GM23248 (cell line): Measurements from ENCODE around the gene MGAT5. TPM values are rescaled to one million over a fixed set of nuclear protein-coding genes. Genes with fewer than 3 reads are reported as not detected.

Source experiments
- DNase-seq: peaks from one replicate; pipeline ENCODE4 v3.0.0-alpha.2; 2015
- H2AFZ ChIP-seq: fragments of 200-600 bp; sonication (generic); 2 replicates; pipeline ENCODE4 v1.6.1; 2016; ENCODE audit warnings: antibody characterized with exemption
- H3F3A ChIP-seq: fragments of 200-600 bp; sonication (generic); 2 replicates; pipeline ENCODE4 v1.6.1; 2016; ENCODE audit warnings: mild to moderate bottlenecking, antibody characterized with exemption, mixed run types; ENCODE audit not compliant: insufficient read depth
- H3K27ac ChIP-seq: fragments of 200-600 bp; sonication (generic); 2 replicates; pipeline ENCODE4 v1.5.1; 2016; ENCODE audit warnings: mild to moderate bottlenecking
- H3K27me3 ChIP-seq: fragments of 200-600 bp; sonication (generic); replicated peaks from 2 replicates; pipeline ENCODE4 v1.6.1; 2016; ENCODE audit warnings: mild to moderate bottlenecking; ENCODE audit not compliant: insufficient read depth
- H3K36me3 ChIP-seq: fragments of 200-600 bp; sonication (generic); 2 replicates; pipeline ENCODE4 v1.6.1; 2016; ENCODE audit warnings: low read depth, mild to moderate bottlenecking
- H3K4me1 ChIP-seq: fragments of 200-600 bp; sonication (generic); 2 replicates; pipeline ENCODE4 v1.6.1; 2016; ENCODE audit warnings: mild to moderate bottlenecking; ENCODE audit not compliant: insufficient read depth
- H3K4me2 ChIP-seq: fragments of 200-600 bp; sonication (generic); one replicate; pipeline ENCODE4 v1.6.1; 2016; ENCODE audit warnings: mild to moderate bottlenecking; ENCODE audit not compliant: unreplicated experiment
- H3K4me3 ChIP-seq: fragments of 200-600 bp; sonication (generic); 2 replicates; pipeline ENCODE4 v1.5.1; 2016; ENCODE audit warnings: mild to moderate bottlenecking
- H3K79me2 ChIP-seq: fragments of 200-600 bp; sonication (generic); 2 replicates; pipeline ENCODE4 v1.6.1; 2016; ENCODE audit warnings: mild to moderate bottlenecking; ENCODE audit not compliant: insufficient read depth
- H3K9ac ChIP-seq: fragments of 200-600 bp; sonication (generic); 2 replicates; pipeline ENCODE4 v1.6.1; 2016; ENCODE audit warnings: mild to moderate bottlenecking
- H3K9me2 ChIP-seq: fragments of 200-600 bp; sonication (generic); 2 replicates; pipeline ENCODE4 v1.6.1; 2016; ENCODE audit warnings: mixed run types, mild to moderate bottlenecking, moderate library complexity; ENCODE audit not compliant: insufficient read depth
- H3K9me3 ChIP-seq: fragments of 200-600 bp; sonication (generic); one replicate; pipeline ENCODE4 v1.6.1; 2017; ENCODE audit warnings: low read depth
- H4K20me1 ChIP-seq: fragments of 200-600 bp; sonication (generic); 2 replicates; pipeline ENCODE4 v1.6.0; 2016; ENCODE audit not compliant: insufficient read depth
- EZH2 ChIP-seq: fragments of 200-600 bp; sonication (generic); IDR thresholded peaks from 2 replicates; pipeline ENCODE4 v1.6.1; 2018; ENCODE audit warnings: antibody characterized with exemption, mild to moderate bottlenecking; ENCODE audit not compliant: insufficient read depth, poor library complexity, severe bottlenecking
- EZH2phosphoT487 ChIP-seq: fragments of 200-600 bp; sonication (generic); IDR thresholded peaks from 2 replicates; pipeline ENCODE4 v1.6.1; 2018; ENCODE audit warnings: antibody characterized with exemption, moderate library complexity, mild to moderate bottlenecking, low read depth; ENCODE audit not compliant: insufficient read depth
- WGBS, 2 experiments: methylation state at CpG; one replicate each; pipeline ENCODE4 v1.1.6; 2015 to 2017; ENCODE audit warnings: low lambda C conversion rate in 2 of 2, low coverage in 1 of 2; ENCODE audit errors: missing lambda C conversion rate in 2 of 2; 5-methylcytosine and 5-hydroxymethylcytosine counted together
- in situ Hi-C: fragments of 300-500 bp; cut with MboI; formaldehyde crosslinking; loops from 2 replicates; pipeline ENCODE4 v1.15.0; 2020
- polyA plus RNA-seq: library from polyadenylated mRNA; unstranded; fragments of >200 nt; fragmentation: Nextera tagmentation; extraction: Ambion mirVana; gene quantifications from 2 replicates; pipeline ENCODE4 v1.2.1, GENCODE V29; 2016
- total RNA-seq: library from RNA; depleted of rRNA; stranded (reverse); fragments of >200 nt; shearing (Covaris generic); gene quantifications from 2 replicates; pipeline ENCODE4 v1.2.3, GENCODE V29; 2014

MGAT5 gene
- total and polyA plus RNA-seq, 2 experiments from 2014 or later, result 1.8 to 15.9 TPM

- Histone ChIP-seq H3K4me2 (no peak overlapping the region), H3F3A (no peaks in the 10 kb centered on the region), H3K9me2 (no peaks in the 10 kb centered on the region), H3K9ac (no peak overlapping the region), H3K4me1 (no peaks in the 10 kb centered on the region), H3K27me3 (no peaks in the 10 kb centered on the region), H3K36me3 (no peaks in the 10 kb centered on the region), H3K9me3 (no peaks in the 10 kb centered on the region), H3K27ac (no peak overlapping the region), H4K20me1 (no peaks in the 10 kb centered on the region), H3K4me3 (no peak overlapping the region), H3K79me2 (no peaks in the 10 kb centered on the region), H2AFZ (no peak overlapping the region)
- TF ChIP-seq EZH2phosphoT487, result no peak
- no peak for TF ChIP-seq EZH2
- no peak for DNase-seq
- 84 to 85% methylated on average over 10 of the region's 10 CpGs for WGBS, 2 experiments
- in situ Hi-C loops, result no loop called here
Measured at GRCh38 chr2:134359367-134360081, 105.7 kb downstream of the MGAT5 start.

- no peak overlapping the region for H3K4me3 ChIP-seq
- no peaks in the 10 kb centered on the region for H3K4me1 ChIP-seq
- no peak for DNase-seq
- no peaks in the 10 kb centered on the region for H3K27me3 ChIP-seq
- 77 to 81% methylated on average over 10 of the region's 10 CpGs for WGBS, 2 experiments
- H3K9ac ChIP-seq, result no peak overlapping the region
- no peaks in the 10 kb centered on the region for H3K9me2 ChIP-seq
- in situ Hi-C loops, result no loop called here
- no peak overlapping the region for H3K27ac ChIP-seq
- no peak overlapping the region for H3K4me2 ChIP-seq
- no peaks in the 10 kb centered on the region for H3K9me3 ChIP-seq
- no peaks in the 10 kb centered on the region for H3F3A ChIP-seq
- H4K20me1 ChIP-seq, result no peaks in the 10 kb centered on the region
- no peaks in the 10 kb centered on the region for H3K79me2 ChIP-seq
- no peak overlapping the region for H2AFZ ChIP-seq
- no peaks in the 10 kb centered on the region for H3K36me3 ChIP-seq
- TF ChIP-seq EZH2phosphoT487, result no peak
- no peak for TF ChIP-seq EZH2
Measured at GRCh38 chr2:134360745-134361487, 107.0 kb downstream of the MGAT5 start.

GRCh38 chr2:134361648-134362047 is 107.8 kb downstream of the MGAT5 start:
- in situ Hi-C loops, result no loop called here

GRCh38 chr2:134362152-134362668 is 108.3 kb downstream of the MGAT5 start:
- Histone ChIP-seq H3K4me3 (no peak overlapping the region), H3K27me3 (no peaks in the 10 kb centered on the region), H3K4me1 (no peaks in the 10 kb centered on the region), H2AFZ (no peak overlapping the region), H3K79me2 (no peaks in the 10 kb centered on the region), H3K27ac (no peak overlapping the region), H3K4me2 (no peak overlapping the region), H3K9ac (no peak overlapping the region), H4K20me1 (no peaks in the 10 kb centered on the region), H3K36me3 (no peaks in the 10 kb centered on the region), H3K9me3 (no peaks in the 10 kb centered on the region), H3F3A (no peaks in the 10 kb centered on the region), H3K9me2 (no peaks in the 10 kb centered on the region)
- 91 to 95% methylated on average over 1 of the region's 1 CpG for WGBS, 2 experiments
- DNase-seq, result no peak
- in situ Hi-C loops, result no loop called here
- TF ChIP-seq EZH2phosphoT487 (no peak), EZH2 (no peak)

More at GRCh38 chr2:134361648-134362047, 107.8 kb downstream of the MGAT5 start:
- Histone ChIP-seq H3K36me3 (no peaks in the 10 kb centered on the region), H3K9ac (no peak overlapping the region), H3K27ac (no peak overlapping the region), H3K27me3 (no peaks in the 10 kb centered on the region), H3K4me3 (no peak overlapping the region), H3K4me2 (no peak overlapping the region), H3K9me2 (no peaks in the 10 kb centered on the region), H2AFZ (no peak overlapping the region), H3F3A (no peaks in the 10 kb centered on the region), H3K79me2 (no peaks in the 10 kb centered on the region), H3K9me3 (no peaks in the 10 kb centered on the region), H4K20me1 (no peaks in the 10 kb centered on the region), H3K4me1 (no peaks in the 10 kb centered on the region)
- DNase-seq, result no peak
- WGBS, 2 experiments, result 95 to 100% methylated on average over 1 of the region's 1 CpG
- no peak for TF ChIP-seq EZH2
- no peak for TF ChIP-seq EZH2phosphoT487
